Measurements from ENCODE around the gene PLCG2.

GRCh38 chr16:81946206-81946605, 167.1 kb downstream of the PLCG2 start:
- no peak for TF ChIP-seq CTCF (IDR thresholded peaks at IDR 0.05; ENCODE audit: low read depth, low read length)
- TF ChIP-seq EZH2phosphoT487 (IDR thresholded peaks at IDR 0.05; ENCODE audit: low read depth), result no peak

Data from OCI-LY3 (cell line).